Pons (tissue), 1 donor: ENCODE data around the gene CDYL.
A peak's percentile ranks its signal among the peaks of the same experiment; 100 is the strongest.
"Not testable (repeated sequence)": the region's sequence is repeated elsewhere in the genome, so short reads cannot be mapped to it uniquely, and the experiment has no call there.

ENCODE experiments used
- DNase-seq: peaks from one replicate; pipeline ENCODE4 v3.0.0-alpha.2; 2016; ENCODE audit warnings: low spot score

CDYL gene

DNA sequence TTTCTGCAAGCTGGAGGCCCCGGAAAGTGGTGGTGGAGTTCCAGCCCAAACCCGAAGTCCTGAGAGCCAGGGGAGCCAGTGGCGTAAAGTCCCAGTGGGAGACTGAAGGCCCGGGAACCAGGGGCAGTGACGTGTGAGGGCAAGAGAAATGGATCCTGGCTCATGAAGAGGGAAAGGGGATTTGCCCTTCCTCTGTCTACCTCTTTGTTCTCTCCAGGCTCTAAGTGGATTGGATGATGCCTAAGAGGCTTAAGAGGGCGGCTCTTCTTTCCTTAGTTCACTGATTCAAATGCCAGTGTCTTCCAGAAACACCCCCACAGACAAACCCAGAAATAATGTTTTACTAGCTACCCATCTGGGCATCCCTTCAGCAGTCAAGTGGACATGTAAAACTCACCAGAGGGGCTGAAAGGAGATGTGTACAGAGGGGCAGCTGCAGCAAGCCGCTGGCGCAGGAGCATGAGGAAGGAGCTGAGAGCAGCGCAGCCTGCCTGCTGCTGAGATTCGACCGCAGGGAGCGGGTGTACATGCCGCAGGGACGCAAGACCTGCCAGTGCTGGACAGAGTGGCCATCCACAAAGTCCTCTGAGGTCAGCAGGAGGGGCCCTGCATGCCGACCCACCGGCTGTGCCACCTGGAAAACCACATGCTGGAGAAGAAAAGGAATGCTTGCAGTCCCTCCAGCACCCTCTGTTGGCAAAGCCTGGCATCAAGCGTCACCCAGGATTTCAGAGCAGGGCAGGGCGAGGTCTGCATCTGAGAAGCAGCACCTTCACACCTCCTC lies 29.5 kb downstream of the CDYL start:
- DNase-seq = peak; percentile 53

DNA sequence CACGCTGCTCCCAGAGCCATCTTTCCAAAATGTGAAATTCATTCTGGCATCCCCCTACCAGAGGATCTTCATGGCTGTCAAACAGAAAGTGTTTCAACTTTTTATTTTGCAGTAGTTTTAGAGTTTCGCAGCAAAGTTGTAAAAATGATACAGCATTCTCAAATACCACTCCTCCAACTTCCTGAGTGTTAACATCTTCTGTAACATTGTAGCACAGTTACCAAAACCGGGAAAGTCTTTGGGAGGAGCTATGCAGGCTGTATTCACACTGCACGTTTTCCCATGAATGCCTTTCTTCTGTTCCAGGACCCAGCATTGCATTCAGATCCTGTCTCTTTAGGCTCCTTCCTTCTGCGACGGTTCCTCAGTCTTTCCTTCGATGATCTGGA lies 30.1 kb downstream of the CDYL start:
- no peak for DNase-seq

- no peak for DNase-seq
Measured at GRCh38 chr6:4806791-4807190, 30.6 kb downstream of the CDYL start.

DNA sequence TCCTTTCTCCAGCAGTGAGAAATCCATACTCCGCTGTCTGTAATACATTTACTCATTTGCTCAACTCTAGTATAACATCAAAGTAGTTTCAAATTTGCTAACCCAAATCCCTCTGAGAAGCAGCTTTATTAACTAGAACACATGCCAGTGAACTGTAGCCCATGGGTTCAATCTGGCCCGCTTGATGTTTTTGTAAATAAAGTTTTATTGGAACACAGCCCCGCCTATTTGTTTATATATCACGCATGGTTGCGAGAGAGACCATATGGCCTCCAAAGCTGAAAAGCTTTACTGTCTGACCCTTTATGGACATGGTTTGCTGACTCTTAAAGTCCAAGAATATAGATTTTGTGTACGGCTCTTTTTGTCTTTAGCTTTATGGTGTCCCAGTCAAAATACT lies 32.2 kb downstream of the CDYL start:
- DNase-seq = no peak

- DNase-seq = no peak
Measured at GRCh38 chr6:4809999-4810918, 34.1 kb downstream of the CDYL start.

GRCh38 chr6:4812068-4812467 lies 35.9 kb downstream of the CDYL start:
- DNase-seq = no peak

- no peak for DNase-seq
Measured at GRCh38 chr6:4813055-4813454, 36.9 kb downstream of the CDYL start.

- DNase-seq = no peak
Measured at GRCh38 chr6:4814212-4814611, 38.0 kb downstream of the CDYL start.

GRCh38 chr6:4814987-4815386 lies 38.8 kb downstream of the CDYL start:
- no peak for DNase-seq

GRCh38 chr6:4815584-4815983 lies 39.4 kb downstream of the CDYL start:
- no peak for DNase-seq

DNA sequence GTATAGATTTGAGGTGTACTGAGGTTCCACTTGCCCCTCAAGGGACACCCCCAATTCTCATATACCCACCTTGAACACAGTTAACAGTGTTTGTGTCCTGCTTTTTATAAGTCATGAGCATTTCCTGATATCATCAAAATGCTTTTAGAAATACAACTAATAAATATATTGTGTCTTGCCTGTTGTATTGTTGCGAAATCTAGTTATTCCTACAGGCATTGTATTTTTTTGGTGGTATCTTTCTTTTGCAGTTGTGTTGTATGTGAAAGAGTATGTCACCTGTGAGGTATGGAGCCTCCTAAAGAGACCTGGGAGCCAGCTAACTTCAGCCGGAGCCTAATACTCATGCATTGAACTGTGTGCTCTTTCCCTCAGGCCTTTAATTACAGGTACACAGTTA lies 40.7 kb downstream of the CDYL start:
- DNase-seq = no peak

- DNase-seq = no peak
Measured at GRCh38 chr6:4817551-4817950, 41.3 kb downstream of the CDYL start.

DNA sequence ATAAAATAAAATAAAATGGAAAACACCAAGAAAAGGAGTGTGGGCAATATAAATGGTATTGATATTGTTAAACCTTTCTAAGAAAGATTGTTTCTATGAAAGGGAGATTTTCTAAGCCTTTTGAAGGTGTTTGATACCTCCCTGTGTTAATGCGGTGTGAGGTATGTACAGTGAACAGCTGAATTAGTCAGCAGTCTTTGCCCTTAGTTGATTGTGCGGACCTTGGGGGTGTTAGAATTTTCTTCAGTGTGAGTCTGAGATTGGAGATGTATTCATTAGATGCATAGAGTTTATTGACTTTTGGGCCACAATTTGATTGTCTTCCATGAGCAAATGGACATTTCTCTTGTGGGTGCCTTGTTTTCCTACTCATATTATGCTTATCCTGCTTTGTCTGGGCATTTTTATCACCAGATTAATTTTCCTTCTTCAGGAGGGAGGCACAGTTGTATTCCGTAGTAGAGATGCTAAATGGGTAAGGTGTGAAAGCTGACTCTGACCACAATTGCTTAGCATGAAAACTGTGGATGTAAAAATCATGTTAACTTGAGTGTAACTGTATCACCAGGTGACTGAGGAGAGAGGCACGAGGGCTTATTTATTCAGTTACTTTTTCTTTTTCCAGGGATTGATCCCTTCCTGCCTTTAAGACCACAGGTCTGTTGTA lies 42.2 kb downstream of the CDYL start:
- no peak for DNase-seq

- no peak for DNase-seq
Measured at GRCh38 chr6:4819706-4820283, 43.6 kb downstream of the CDYL start.

DNA sequence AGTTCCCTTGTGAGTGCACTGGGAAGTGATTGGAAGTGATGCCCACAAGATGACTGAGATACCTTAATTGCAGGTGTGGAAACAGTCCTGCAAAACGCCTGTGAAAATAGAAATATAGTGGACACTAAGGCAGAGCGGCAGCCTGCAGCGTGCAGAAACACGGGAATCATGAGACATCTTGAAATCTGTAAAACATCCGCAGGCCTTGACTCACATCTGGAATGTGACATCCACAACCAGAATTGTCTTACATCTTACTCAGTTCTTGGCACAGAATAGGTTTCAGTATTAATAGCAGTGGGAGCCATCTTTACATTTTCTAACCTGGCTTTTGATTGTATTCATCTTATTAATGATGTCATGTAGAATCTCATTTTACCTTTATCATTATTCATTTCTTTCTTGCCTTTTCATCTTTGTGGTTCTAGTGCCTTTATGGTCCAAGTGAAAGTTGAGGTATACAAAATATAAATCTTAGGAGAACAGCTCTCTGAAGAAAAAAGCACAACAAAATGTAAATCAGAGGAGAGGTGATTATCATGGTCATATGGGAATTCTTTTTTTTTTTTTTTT lies 44.6 kb downstream of the CDYL start:
- no peak for DNase-seq

- DNase-seq = no peak
Measured at GRCh38 chr6:4822476-4822875, 46.3 kb downstream of the CDYL start.

DNA sequence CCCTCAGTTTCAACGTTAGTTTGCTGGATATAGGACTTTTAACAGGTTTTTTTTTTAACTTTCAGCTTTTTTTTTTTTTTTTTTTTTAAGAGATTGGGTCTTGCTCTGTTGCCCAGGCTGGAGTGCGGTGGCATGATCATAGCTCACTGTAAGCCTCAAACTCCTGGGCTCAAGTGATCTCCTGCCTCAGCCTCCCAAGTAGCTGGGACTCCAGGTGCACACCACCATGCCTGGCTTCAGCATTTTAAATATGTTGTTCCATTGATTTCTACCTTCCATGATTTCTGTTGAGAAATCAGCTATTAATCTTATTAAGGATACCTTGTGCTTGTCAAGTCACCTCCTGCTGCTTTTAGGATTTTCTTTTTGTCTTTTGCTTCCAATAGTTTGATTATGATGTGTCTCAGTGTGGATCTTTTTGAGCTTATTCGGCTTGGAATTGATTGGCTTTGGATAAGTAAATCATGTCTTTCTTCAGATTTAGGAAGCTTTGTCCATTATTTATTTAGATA lies 52.0 kb downstream of the CDYL start:
- no peak for DNase-seq

GRCh38 chr6:4829089-4829488 lies 52.9 kb downstream of the CDYL start:
- DNase-seq = no peak

DNA sequence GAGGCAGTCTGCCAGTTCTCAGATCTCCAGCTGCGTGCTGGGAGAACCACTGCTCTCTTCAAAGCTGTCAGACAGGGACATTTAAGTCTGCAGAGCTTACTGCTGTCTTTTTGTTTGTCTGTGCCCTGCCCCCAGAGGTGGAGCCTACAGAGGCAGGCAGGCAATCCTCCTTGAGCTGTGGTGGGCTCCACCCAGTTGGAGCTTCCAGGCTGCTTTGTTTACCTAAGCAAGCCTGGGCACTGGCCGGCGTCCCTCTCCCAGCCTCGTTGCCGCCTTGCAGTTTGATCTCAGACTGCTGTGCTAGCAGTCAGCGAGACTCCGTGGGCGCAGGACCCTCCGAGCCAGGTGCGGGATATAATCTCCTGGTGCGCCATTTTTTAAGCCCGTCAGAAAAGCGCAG lies 59.3 kb downstream of the CDYL start:
- DNase-seq = not testable (repeated sequence)

GRCh38 chr6:4840169-4840568 lies 64.0 kb downstream of the CDYL start:
- DNase-seq = no peak

GRCh38 chr6:4844108-4844507 lies 67.9 kb downstream of the CDYL start:
- DNase-seq = no peak

- no peak for DNase-seq
Measured at GRCh38 chr6:4846387-4846786, 70.2 kb downstream of the CDYL start.
